HL-60 (cell line): ENCODE results near the gene TTC33.
"Not testable (repeated sequence)": the region's sequence is repeated elsewhere in the genome, so short reads cannot be mapped to it uniquely, and the experiment has no call there.

Experiments
- CTCF ChIP-seq: IDR thresholded peaks from one replicate; pipeline ENCODE4 v1.5.1; 2011; ENCODE audit warnings: low read length, control low read depth, inconsistent platforms; ENCODE audit not compliant: insufficient read depth
- GABPA ChIP-seq: IDR thresholded peaks from 2 replicates; pipeline ENCODE4 v1.6.1; 2012; ENCODE audit warnings: low read depth
- POLR2AphosphoS5 ChIP-seq: IDR thresholded peaks from 2 replicates; pipeline ENCODE4 v1.6.1; 2012; ENCODE audit warnings: low read depth
- REST ChIP-seq: IDR thresholded peaks from 2 replicates; pipeline ENCODE4 v1.6.1; 2012; ENCODE audit warnings: low read depth; ENCODE audit not compliant: insufficient replicate concordance
- SPI1 ChIP-seq: IDR thresholded peaks from 2 replicates; pipeline ENCODE4 v1.6.1; 2012; ENCODE audit warnings: low read depth, mild to moderate bottlenecking, borderline replicate concordance

- not testable (repeated sequence) for TF ChIP-seq CTCF, POLR2AphosphoS5, REST, GABPA
- TF ChIP-seq SPI1, result peak; percentile 64
Measured at GRCh38 chr5:40591727-40592396, 163.9 kb downstream of the TTC33 start.
